HG02759 (cell line): ENCODE measurements around the gene THSD4.

ENCODE experiments used
- ATAC-seq: cut with Tn5 transposase; IDR thresholded peaks from one replicate; pipeline ENCODE4 v1.9.1; 2021; ENCODE audit warnings: mild to moderate bottlenecking, moderate library complexity; ENCODE audit not compliant: unreplicated experiment

The THSD4 gene

DNA sequence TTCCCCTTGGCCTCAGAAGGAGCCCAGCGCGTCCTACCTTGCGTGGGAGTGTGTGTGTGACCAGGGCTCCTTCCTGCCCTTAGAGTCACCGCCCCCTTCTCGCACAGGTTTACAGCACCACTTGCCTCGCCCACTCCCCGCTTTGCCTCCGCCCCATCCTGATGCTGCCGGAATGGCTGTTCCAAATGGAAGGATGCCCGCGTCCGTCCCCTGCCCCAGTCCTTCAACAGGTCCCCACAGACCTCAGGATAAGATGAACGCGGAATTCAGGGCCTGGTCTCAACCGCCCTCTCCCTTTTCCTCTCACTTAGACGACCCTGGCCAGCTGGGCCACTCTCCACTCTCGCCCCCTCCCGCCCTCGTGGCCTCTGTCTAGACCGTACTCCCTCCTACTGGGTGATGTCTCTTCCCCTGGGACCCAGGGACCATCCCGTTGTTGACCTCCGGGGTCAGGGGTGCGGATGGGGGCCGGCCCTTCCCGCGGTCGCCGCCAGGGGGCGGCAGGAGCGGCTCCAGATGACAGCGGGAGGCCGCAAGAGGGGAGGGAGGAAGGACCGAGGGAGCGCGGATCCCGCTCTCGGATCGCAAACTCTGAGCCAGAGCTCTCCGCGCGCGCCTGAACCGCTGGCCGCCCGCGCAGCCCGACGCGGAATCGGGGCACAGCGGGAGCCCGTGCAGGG lies at the start of gene THSD4:
TSS of gene THSD4 (plus strand) at position 585 of the 680 bp plus-strand sequence.
- peak; percentile 81 for ATAC-seq

DNA sequence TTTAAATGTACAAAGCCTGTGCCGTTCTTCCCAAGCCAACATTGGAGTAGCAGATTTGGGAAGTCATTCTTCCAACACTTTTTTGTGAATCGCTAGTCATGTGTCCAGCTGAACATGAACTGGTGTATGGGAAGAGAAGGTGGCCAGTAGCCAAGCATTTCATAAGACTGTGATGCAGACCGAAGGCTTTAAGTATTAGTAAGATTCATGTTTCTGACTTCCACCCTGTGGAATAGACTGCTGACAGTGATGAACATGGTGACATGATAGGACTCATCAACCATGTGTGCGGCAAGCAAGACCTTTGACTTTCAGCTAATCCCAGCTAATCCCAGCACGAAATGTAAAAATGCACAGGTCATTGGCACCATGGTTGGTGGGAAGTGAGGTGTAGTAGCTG lies 48.3 kb upstream of the THSD4 start:
- no peak for ATAC-seq

DNA sequence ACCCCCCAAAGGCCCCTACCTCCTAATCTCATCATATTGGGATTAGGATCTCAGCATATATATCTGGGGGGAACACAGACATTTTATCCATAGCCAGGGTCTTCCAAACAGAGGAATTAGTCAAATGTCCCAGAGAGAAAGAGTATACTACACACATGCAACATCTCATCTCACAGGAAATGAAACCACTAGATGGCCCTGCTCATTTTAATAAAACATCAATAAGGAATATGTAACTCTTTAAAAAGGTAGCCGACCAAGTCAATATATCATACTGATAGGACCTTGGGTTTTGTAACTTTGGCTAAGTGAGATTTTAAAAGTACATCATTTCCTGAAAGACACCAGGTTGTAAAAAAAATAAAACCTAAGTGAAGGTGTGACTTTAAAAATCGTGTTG lies 45.6 kb upstream of the THSD4 start:
- no peak for ATAC-seq

DNA sequence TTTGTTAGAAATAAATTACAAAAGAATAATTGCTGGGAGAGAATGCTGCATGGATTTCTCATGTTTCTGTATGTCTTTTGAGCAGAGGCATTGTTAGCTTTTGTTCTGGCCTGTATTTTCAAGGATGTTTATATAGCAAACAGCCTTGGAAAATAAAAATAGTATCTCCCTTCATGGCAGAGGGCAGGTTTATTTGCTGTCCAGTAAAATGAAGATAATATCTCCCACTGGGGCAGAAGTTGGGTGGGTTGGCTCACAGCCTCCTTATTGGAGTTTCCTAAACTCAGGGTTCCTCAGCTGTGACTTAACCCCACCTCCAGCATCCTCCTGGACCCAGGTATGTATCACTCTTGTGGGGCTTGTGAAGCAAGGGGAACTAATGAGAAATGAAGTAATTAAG lies 43.7 kb upstream of the THSD4 start:
- no peak for ATAC-seq

DNA sequence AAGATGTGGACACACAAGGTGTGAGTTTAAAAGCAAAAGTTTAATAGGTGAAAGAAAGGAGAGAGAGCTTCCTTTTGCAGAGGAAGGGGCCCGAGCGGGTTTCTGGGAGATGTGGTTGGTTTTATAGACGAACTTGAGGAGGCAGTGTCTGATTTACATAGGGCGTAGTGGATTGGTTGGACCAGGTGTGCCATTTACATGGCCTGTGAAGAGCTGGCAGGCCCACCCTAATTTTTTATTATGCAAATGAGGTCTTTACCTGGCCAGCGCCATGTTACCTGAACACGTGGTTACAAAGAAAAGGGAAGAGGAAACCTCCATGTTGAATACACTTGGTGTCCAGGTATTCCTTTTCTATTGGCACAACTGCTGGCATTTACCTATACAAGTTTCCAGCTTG lies 42.8 kb upstream of the THSD4 start:
- no peak for ATAC-seq

DNA sequence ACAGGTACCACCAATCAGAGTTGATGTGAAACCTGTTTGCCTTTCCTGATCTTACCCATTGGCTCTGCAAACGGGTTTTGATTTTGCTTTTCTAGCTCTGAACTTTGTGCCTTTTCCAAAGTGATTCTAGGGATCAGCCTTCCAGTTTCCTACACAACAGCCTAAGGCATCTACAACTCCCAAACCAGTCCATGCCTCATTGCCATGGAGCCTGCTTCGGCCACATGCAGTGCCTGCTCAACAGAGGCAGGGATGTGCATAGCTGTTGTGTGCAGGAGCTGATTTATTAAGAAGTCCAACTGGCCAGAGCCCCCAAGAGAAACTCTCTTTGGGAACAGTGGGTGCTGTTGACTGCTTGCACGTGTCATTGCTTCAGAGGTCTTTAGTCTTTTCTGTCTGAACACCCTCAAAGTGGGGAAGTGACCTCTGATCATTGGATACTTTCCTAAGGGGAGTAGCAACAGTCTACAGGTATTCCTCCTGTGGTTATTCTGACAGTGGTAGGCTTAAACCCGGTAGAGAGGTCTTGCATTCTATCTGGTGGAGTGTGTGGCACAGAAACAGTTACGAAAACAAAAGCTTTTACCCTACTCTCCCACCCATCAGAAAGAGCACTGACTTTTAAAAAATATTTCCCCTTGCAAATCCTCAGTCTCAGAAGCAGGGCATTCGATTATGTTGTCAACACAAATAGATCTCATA lies 36.6 kb upstream of the THSD4 start:
- no peak for ATAC-seq

DNA sequence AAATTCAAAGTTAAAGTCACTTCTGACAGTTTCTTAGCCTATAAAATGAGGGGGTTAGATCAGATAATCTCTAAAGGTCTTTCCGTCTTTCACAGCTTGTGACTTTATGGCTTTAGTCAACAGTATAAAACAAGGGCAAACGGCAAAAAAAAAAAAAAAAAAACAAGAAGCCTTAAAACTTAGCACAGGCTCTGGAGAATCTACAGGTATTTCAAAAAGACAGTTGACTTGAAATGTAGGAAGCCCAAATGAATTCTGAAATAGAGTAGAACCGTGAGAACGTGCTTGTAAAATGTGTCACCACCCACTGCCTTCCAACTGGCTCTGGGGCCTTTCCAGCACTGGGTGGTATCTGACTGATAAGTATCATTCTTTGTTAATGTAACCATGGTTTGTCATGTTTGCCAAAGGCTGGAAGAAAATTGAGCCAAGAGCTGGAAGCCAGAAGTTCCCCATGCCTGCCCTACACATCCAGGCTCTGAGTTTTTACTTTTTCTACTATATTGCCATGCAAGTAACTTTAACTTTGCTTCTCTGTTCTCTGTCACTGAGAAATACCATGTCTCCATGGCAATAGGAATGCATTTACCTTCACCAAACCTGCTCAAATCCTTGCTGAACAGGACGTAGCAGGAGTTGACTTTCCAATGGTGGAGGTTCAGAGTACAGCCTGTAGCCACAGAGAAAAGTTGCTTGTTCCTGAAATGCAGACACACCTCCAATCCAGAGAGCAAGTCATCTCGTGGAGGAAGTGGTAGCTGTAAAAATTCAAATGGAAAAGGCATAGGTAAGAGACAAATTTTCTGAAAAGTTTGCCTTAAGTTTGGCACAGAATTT lies 35.8 kb upstream of the THSD4 start:
- ATAC-seq, result no peak

DNA sequence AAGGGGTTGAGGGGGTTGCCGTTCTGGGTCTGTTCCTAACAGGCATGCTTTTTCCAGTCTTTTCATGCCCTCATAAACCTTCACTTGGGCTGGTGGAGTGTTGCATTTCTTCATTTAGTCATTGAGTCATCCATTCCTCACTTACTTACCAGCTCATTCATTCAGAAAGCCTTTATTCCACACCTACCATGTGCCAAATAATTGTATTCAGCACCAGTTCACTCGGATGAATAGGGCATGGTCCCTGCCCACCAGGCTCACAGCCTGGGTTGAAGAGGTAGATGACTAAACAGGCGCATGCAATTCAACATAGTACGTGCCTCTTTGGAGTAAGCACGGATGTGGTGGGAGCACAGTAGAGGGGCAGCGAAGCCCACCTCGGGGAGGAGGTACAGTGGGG lies 35.1 kb upstream of the THSD4 start:
- no peak for ATAC-seq

DNA sequence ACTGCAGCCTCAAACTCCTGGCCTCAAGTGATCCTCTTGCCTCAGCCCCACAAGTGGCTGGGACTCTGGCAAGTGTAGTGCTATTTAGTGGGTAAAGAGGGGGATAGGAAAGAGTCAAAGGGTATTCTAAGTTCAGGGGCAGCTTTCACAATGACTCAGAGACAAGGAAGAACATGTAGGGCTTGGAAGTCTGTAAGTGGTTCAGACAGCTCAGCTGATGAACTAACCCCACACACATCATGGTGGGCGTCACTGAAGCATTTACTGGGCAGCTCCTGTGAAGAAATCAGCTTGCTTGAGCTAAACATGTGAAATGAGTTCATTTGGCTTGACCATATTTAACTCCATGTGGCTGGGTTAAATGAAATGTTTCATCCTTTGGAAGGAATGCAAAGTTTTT lies 34.6 kb upstream of the THSD4 start:
- no peak for ATAC-seq

DNA sequence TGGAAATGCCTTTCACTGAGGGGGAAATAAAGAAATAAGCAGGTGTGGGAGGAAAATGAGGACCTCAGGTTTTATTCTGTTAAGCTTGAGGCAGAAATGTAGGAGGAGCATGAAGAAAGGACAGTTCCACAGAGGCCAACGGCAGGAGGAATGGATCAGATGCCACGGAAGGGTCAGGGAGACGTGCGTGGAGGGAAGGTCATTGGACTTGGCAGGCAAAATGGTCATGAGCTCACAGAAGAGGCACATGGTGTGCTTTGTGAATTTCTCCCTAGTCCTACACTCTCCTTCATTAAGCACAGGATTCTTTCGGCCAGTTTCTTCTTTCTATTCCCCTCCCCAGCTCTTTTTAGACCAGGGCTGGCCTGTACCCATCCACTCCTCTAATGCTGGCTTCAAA lies 32.5 kb upstream of the THSD4 start:
- ATAC-seq, result no peak

DNA sequence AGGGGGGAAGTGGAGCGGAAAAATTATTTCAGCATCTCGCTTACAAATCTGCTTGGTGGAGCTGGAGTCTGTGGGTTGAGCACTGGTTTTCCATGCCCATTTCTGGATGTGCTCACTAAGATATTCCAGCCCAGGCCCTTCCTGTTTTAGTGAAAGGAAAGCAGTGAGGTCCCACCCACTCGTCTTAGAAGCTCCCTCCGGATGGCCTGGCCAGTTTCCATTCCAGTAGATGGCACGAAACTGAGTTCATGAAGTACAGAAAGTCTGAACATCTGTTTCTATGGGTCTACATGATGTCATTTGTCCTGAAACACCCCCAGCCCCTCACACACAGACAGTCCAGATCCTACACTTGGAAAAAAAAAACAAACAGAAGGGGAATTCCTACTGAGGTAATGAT lies 31.9 kb upstream of the THSD4 start:
- ATAC-seq, result no peak

DNA sequence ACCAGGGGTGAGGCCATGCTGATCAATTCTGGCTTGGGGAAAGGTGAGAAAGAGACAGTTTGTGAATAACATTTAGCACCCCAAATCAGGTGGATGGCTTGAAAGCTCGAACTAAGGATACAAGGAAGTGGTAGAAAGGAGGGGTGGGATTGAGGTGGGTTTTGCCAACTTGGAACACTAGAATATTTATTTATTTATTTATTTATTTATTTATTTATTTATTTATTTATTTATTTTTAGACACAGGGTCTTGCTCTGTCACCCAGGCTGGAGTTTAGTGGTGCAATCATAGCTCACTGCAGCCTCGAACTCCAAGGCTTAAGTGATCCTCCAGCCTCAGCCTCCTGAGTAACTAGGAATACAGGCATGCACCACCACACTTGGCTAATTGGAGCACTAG lies 31.0 kb upstream of the THSD4 start:
- ATAC-seq, result no peak

DNA sequence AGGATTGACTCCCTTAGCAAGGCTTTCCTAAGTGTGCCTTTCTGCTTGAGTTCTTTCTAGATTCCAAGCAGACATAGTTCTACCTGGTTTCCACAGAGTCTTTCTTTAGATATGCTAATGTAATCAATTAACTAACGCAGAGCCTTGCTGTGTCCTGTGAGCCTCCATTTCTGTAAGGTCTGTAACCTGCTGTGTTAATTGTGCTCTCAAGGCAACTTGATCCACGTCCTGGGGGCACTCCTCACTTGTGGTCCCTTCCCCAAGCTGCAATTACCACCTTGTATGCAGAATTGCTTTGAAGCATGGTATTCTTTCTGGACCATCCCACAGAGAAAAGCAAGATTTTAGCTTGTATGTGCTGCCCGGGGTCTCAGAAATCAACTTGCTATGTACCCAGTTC lies 29.5 kb upstream of the THSD4 start:
- ATAC-seq, result no peak

DNA sequence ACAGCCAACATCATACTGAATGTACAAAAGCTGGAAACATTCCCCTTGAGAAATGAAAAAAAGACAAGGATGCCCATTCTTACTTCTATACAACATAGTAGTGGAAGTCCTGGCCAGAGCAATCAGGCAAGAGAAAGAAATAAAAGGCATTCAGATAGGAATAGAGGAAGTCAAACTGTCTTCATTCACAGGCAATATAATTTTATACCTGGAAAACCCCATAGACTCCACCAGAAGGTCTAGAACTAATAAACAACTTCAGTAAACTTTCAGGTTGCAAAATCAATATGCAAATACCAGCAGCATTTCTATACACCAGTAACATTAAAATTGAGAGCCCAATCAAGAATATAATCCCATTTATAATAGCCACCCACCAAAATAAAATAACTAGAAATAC lies 27.1 kb upstream of the THSD4 start:
- ATAC-seq, result no peak

DNA sequence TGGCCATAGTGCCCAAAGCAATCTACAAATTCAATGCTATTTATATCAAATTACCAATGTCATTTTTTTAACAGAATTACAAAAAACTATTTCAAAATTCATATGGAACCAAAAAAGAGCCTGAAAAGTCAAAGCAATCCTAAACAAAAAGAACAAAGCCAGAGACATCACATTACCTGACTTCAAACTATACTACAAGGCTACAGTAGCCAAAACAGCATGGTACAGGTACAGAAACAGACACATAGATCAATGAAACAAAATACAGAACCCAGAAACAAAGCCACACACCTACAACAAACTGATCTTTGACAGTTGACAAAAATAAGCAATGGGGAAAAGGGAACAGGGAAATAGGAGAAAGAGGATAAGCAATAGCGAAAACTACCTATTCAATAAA lies 26.6 kb upstream of the THSD4 start:
- no peak for ATAC-seq

DNA sequence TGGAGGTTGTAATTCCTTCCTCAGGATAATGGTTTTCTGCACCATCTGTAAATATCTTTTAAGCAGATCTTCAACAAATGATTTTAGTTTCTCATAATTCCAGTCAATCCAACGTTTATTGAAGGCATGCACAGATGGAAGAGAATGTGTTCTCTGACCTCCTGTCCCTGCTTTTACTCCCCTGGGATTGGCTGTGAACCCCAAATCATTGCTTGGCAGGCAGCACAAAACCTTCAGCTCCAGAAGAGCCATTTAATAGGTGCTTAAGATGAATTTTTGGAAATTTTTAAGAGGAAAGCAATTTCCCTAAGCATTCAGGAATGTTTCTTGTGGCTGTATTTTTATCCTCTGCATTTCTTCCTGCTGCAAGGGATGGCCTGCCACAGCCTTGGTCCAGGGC lies 25.5 kb upstream of the THSD4 start:
- no peak for ATAC-seq

DNA sequence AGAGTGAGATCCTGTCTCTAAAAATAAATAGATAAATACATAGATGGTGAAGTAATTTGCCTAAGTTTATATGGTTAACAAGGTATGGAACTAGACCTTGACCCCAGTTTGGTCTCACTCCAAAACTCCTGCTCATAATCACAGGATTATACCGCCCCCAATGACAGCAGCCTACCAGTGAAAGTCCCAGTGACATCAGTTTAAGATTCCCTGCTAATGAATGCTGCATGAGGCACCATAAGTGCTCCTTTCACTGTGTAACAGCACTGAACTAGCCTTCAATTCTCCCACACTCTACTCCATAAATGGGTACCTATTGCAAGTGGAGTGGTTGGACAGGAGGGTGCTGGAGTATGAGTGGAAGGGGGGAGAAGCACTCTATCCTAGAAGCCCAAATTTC lies 23.7 kb upstream of the THSD4 start:
- ATAC-seq, result no peak

DNA sequence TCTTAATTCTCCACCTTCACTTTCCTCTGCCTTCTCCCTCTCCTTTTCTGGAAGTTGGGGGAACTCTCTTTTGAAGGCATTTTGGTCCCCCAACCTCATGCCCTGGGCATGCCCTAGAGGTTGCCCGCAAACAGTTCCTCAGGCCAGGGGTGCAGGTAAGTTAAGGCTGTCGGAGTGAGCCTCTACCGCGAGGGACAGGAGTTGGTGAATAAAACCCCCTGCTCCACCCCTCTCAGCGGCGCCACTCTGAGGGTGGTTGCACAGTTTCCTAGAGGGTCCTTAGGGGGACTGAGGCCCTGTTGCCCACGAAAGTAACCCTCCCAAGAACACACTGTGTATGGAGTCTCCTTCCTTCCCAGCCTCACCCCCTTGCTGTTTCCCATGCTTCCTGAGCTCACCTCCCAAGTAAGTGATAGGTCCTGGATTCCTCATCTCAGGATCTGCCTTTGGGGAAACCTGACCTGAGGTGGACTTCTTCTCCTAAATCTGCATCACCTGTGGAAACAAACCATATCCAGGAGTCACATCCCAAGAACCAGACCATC lies 23.1 kb upstream of the THSD4 start:
- no peak for ATAC-seq

DNA sequence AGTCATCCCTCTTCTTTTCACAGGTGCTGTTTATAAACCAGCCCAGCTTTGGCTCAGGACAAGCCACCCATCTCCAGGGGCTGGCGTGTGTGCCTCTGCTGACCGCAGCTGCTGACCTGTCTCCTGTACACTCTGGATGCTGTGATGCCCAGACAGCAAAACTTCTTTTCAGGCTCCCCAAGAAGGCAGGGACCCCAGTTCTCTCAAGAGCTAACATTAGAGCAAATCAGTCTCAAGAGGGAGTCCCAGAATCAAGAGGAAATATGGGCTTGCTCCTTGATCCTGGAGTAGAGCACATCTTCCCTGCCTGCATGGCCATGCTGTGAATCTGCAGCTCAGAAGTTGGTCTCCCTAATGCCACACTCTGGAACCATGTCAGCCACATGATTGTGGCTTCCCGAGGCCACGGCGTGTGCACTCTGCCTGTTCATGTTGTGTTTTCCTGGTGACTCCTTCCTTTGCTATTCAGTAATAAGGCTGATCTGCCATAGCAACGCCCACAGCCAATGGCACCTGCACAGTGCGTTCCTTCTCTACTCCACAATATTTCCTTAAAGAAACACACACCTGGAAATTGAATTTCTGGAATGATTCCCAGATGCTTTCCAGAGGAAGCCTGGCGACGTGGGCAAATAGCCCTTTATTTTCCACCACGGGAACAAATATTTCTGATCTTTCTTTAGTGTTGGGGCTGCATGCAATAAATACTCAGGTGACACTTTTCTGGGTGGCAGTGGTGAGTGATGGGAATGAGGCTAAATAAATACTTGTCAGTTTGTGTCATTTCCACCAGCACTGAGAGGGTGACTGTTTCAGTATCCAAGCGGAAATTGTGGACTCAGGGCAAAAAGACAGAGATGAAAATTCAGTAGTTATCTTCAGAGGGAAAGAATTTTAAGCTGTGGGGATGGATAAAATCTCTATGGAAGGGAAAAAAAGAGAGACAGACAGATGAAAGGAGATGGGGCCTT lies 21.9 kb upstream of the THSD4 start:
- no peak for ATAC-seq

DNA sequence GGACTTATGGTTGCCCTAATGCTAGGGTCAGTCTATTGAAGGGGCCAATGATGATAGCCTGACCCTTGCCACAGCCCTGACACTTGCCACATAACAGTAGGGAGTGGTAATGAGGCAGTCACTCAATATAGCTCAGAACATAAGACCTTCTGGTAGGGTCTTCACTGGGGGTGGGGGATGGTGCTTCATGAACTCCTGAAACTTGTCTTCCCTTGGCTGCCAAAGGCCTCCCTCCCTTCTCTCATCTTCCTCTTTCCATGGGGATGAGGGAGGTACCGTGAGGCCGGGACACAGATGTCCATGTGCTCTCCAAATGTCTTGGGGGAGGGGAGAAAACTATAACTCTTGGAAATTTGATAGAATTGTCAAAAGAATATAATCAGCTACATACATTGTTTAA lies 21.1 kb upstream of the THSD4 start:
- no peak for ATAC-seq

DNA sequence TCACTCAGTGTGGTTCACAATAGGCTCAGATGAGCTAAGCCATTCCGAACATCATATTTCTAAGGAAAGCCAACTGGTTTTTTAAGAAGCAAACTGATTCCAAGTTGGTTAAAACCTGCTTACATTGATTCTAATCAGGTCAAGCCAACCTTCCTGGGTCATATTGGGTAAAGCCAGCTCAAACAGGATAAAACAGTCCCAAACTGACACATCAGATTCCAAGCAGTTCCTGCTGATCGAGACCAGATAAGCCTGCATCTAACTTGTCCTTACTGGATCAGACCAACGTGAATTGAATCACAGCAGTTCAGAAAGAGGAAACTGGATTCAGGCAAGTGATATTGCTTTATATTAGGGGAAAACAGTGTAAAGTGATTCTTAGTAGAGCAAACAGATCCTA lies 18.6 kb upstream of the THSD4 start:
- no peak for ATAC-seq
